Measurements from ENCODE around the gene BRDT.

The BRDT gene

DNA sequence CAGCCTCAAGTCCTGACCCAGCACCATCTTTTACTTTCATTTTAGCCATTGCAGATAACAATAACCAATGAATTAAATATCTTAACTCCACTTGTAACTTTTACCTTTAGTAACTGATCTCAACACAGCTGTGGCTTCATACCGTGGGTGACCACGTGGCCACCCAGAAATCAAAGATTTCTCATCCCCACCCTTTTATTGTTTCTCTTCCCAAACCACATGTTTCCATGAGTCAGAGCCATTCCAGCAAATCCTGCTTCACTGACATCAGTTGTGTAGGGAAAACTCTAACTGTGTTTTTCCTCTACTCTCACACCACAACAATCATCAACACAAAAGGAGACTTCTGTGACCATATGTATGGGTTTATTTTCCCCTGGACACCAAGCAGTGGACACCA, 25.1 kb upstream of the BRDT start:
- no peak overlapping the region for H3K4me3 ChIP-seq (IDR thresholded peaks at IDR 0.05; ENCODE audit: insufficient read depth, low read depth, low read length)
- H3K4me1 ChIP-seq (ENCODE audit: low read depth, poor library complexity, severe bottlenecking) = no peaks in the 10 kb centered on the region
- H3K27me3 ChIP-seq (ENCODE audit: insufficient read depth, low read depth) = no peaks in the 10 kb centered on the region
- no peak overlapping the region for H2AFZ ChIP-seq (ENCODE audit: low read depth)
- H4K20me1 ChIP-seq (ENCODE audit: insufficient read depth) = no peaks in the 10 kb centered on the region
- TF ChIP-seq, protein P1, sequence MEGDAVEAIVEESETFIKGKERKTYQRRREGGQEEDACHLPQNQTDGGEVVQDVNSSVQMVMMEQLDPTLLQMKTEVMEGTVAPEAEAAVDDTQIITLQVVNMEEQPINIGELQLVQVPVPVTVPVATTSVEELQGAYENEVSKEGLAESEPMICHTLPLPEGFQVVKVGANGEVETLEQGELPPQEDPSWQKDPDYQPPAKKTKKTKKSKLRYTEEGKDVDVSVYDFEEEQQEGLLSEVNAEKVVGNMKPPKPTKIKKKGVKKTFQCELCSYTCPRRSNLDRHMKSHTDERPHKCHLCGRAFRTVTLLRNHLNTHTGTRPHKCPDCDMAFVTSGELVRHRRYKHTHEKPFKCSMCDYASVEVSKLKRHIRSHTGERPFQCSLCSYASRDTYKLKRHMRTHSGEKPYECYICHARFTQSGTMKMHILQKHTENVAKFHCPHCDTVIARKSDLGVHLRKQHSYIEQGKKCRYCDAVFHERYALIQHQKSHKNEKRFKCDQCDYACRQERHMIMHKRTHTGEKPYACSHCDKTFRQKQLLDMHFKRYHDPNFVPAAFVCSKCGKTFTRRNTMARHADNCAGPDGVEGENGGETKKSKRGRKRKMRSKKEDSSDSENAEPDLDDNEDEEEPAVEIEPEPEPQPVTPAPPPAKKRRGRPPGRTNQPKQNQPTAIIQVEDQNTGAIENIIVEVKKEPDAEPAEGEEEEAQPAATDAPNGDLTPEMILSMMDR (conservative IDR thresholded peaks at IDR 0.05; ENCODE audit: low read depth, low read length) = no peak
- H3K27ac ChIP-seq = no peak overlapping the region
- no peak overlapping the region for H3K4me2 ChIP-seq
- no peaks in the 10 kb centered on the region for H3K79me2 ChIP-seq (ENCODE audit: insufficient read depth, low read depth)
- H3K9ac ChIP-seq = no peak overlapping the region
- no peaks in the 10 kb centered on the region for H3K36me3 ChIP-seq (ENCODE audit: insufficient read depth)

DNA sequence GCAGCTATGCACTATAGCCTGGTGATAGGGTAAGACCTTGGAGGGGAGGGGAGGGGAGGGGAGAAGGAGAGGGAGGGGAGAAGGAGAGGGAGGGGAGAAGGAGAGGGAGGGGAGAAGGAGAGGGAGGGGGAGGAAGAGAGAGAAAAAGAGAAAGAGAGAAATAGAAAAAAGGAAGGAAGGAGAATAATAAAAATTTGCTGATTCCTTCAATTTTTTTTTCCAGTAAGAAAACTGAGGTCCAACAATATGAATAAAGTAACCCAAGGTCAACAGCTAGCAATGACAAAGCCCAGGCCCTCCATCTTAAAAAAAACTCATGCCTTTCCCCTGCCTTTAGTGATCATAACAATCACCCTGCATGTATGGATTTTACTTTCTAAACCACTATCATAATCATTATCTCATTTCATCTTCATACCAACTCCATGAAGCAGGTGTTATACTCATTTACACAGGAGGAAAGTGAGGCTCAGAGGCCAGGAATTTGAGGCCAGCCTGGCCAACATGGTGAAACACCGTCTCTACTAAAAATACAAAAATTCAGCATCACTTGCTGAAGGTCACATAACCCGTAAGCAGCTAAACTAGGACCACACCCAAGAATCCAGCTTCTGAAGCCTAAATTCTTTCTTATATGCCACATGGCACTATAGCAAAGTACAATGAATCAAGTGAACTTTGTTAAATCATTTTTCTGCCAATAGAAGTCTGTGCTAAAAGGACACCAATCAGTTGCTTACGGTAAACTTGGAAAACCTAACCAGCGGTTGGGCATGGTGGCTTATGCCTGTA, 23.4 kb upstream of the BRDT start:
- no peaks in the 10 kb centered on the region for H3K36me3 ChIP-seq (ENCODE audit: insufficient read depth)
- TF ChIP-seq, protein P1 (conservative IDR thresholded peaks at IDR 0.05; ENCODE audit: low read depth, low read length) = no peak
- H3K4me3 ChIP-seq (IDR thresholded peaks at IDR 0.05; ENCODE audit: insufficient read depth, low read depth, low read length) = no peak overlapping the region
- H3K4me1 ChIP-seq (ENCODE audit: low read depth, poor library complexity, severe bottlenecking) = no peaks in the 10 kb centered on the region
- no peak overlapping the region for H3K9ac ChIP-seq
- no peaks in the 10 kb centered on the region for H3K27me3 ChIP-seq (ENCODE audit: insufficient read depth, low read depth)
- no peak overlapping the region for H3K27ac ChIP-seq
- H3K4me2 ChIP-seq = no peak overlapping the region
- no peak overlapping the region for H2AFZ ChIP-seq (ENCODE audit: low read depth)
- H3K79me2 ChIP-seq (ENCODE audit: insufficient read depth, low read depth) = no peaks in the 10 kb centered on the region
- H4K20me1 ChIP-seq (ENCODE audit: insufficient read depth) = no peaks in the 10 kb centered on the region

DNA sequence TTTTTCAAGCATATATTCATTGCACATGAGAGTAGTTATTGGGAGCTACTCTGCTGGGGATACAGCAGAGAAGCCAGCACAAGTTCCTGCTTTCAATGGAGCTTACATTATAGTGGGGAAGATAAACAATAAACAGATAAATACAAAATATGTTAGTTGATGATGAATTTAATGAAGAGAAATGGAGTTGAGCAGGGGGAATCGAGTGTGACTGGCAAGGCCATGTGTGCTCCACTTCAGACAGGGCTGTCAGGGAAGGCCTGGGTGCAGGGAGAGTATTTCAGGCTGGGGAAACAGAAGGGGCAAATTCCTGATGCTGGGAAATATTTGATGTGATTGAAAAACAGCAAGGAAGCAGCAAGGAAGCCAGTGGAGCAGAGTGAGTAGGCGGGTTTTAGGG, 21.2 kb upstream of the BRDT start:
- H3K4me2 ChIP-seq = no peak overlapping the region
- H2AFZ ChIP-seq (ENCODE audit: low read depth) = no peak overlapping the region
- H3K27me3 ChIP-seq (ENCODE audit: insufficient read depth, low read depth) = no peaks in the 10 kb centered on the region
- TF ChIP-seq, protein P1 (conservative IDR thresholded peaks at IDR 0.05; ENCODE audit: low read depth, low read length) = no peak
- no peak overlapping the region for H3K4me3 ChIP-seq (IDR thresholded peaks at IDR 0.05; ENCODE audit: insufficient read depth, low read depth, low read length)
- H3K79me2 ChIP-seq (ENCODE audit: insufficient read depth, low read depth) = no peaks in the 10 kb centered on the region
- no peaks in the 10 kb centered on the region for H3K4me1 ChIP-seq (ENCODE audit: low read depth, poor library complexity, severe bottlenecking)
- H3K36me3 ChIP-seq (ENCODE audit: insufficient read depth) = no peaks in the 10 kb centered on the region
- H4K20me1 ChIP-seq (ENCODE audit: insufficient read depth) = no peaks in the 10 kb centered on the region
- H3K27ac ChIP-seq = no peak overlapping the region
- H3K9ac ChIP-seq = no peak overlapping the region

DNA sequence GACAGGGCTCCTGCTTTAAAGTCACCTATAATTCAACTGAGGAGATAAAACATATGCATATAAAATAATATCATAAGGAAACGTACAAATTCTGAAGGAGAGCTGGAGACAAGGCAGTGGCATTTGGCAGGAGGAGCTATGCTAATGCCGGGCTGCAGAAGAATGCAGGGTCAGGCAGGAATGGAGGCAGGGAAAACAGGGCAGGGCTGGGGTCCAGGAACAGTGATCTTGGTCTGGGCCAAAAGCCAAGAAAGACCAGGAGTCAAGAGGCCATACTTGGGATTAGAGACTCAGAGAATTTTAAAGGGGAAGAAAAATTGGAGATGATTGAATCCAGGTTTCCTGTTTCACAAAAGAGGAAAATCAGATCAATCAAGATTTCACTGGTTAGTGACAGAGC, 20.0 kb upstream of the BRDT start:
- H3K4me3 ChIP-seq (IDR thresholded peaks at IDR 0.05; ENCODE audit: insufficient read depth, low read depth, low read length) = no peak overlapping the region
- no peaks in the 10 kb centered on the region for H3K4me1 ChIP-seq (ENCODE audit: low read depth, poor library complexity, severe bottlenecking)
- H3K79me2 ChIP-seq (ENCODE audit: insufficient read depth, low read depth) = no peaks in the 10 kb centered on the region
- TF ChIP-seq, protein P1 (conservative IDR thresholded peaks at IDR 0.05; ENCODE audit: low read depth, low read length) = no peak
- H3K36me3 ChIP-seq (ENCODE audit: insufficient read depth) = no peaks in the 10 kb centered on the region
- H2AFZ ChIP-seq (ENCODE audit: low read depth) = no peak overlapping the region
- H3K27me3 ChIP-seq (ENCODE audit: insufficient read depth, low read depth) = no peaks in the 10 kb centered on the region
- H3K9ac ChIP-seq = no peak overlapping the region
- H3K27ac ChIP-seq = no peak overlapping the region
- H3K4me2 ChIP-seq = no peak overlapping the region
- H4K20me1 ChIP-seq (ENCODE audit: insufficient read depth) = no peaks in the 10 kb centered on the region

Data from KMS-11 (cell line).